C4-2B (cell line): ENCODE measurements around the gene AFM.

Source experiments
- ZFX ChIP-seq: fragments of 450-650 bp; IDR thresholded peaks from 2 replicates; pipeline ENCODE4 v1.6.1; 2017
- TF ChIP-seq, protein P1 (sequence below): fragments of 450-650 bp; conservative IDR thresholded peaks from 2 replicates; pipeline ENCODE4 v1.5.1; 2017; ENCODE audit warnings: mild to moderate bottlenecking

DNA sequence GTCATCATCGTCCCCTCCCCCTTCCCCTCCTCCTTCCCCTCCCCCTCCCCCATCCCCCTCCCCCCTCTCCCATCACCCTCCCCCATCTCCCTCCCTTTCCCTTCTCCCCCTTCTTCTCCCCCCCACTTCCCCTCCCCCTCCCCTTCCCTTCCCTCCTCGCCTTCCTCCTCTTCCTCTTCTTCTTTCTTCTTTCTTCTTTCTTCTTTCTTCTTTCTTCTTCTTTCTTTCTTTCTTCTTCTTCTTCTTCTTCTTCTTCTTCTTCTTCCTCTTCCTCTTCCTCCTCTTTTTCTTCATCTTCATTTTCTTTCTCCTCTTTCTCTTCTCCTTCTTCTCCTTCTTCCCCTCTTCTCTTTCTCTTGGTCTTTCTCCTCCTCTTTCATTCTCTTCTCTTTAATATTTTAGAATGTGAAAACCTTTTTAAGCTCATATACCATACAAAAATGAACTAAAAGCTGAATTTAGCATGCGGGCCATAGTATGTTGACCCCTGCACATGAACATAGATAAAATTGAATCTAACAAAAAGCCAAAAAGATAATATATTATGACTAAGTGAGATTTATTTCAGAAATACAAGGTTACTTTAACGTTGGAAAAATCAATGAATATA lies 20.5 kb upstream of the AFM start:
- TF ChIP-seq, protein P1, sequence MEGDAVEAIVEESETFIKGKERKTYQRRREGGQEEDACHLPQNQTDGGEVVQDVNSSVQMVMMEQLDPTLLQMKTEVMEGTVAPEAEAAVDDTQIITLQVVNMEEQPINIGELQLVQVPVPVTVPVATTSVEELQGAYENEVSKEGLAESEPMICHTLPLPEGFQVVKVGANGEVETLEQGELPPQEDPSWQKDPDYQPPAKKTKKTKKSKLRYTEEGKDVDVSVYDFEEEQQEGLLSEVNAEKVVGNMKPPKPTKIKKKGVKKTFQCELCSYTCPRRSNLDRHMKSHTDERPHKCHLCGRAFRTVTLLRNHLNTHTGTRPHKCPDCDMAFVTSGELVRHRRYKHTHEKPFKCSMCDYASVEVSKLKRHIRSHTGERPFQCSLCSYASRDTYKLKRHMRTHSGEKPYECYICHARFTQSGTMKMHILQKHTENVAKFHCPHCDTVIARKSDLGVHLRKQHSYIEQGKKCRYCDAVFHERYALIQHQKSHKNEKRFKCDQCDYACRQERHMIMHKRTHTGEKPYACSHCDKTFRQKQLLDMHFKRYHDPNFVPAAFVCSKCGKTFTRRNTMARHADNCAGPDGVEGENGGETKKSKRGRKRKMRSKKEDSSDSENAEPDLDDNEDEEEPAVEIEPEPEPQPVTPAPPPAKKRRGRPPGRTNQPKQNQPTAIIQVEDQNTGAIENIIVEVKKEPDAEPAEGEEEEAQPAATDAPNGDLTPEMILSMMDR = no peak
- TF ChIP-seq ZFX = no peak
